HG02870 (cell line): Measurements from ENCODE around the gene UBASH3A.

Experiments
- ATAC-seq: cut with Tn5 transposase; IDR thresholded peaks from one replicate; pipeline ENCODE4 v1.9.1; 2021; ENCODE audit warnings: mild to moderate bottlenecking, moderate library complexity; ENCODE audit not compliant: unreplicated experiment

The UBASH3A gene

GRCh38 chr21:42486072-42486471 lies 82.4 kb downstream of the UBASH3A start:
- ATAC-seq, result no peak

GRCh38 chr21:42486531-42486930 lies 82.8 kb downstream of the UBASH3A start:
- ATAC-seq, result no peak

- ATAC-seq, result no peak
Measured at GRCh38 chr21:42489006-42489563, 85.4 kb downstream of the UBASH3A start.

GRCh38 chr21:42489991-42490390 lies 86.3 kb downstream of the UBASH3A start:
- ATAC-seq, result no peak

- no peak for ATAC-seq
Measured at GRCh38 chr21:42490720-42491119, 87.0 kb downstream of the UBASH3A start.

GRCh38 chr21:42491328-42491727 lies 87.6 kb downstream of the UBASH3A start:
- ATAC-seq, result no peak

GRCh38 chr21:42492201-42492600 lies 88.5 kb downstream of the UBASH3A start:
- ATAC-seq, result no peak

- no peak for ATAC-seq
Measured at GRCh38 chr21:42493109-42494060, 89.7 kb downstream of the UBASH3A start.

GRCh38 chr21:42495027-42495426 lies 91.3 kb downstream of the UBASH3A start:
- ATAC-seq, result no peak

- no peak for ATAC-seq
Measured at GRCh38 chr21:42495765-42496119, 92.0 kb downstream of the UBASH3A start.

- peak; percentile 99 for ATAC-seq
Measured at GRCh38 chr21:42496120-42496838, 92.6 kb downstream of the UBASH3A start, which contains the start of gene RSPH1. TSS of gene RSPH1 (minus strand) at chr21:42496224. CDS start at chr21:42496186, 38 bp downstream.

- no peak for ATAC-seq
Measured at GRCh38 chr21:42496839-42497202, 93.1 kb downstream of the UBASH3A start.
